HG02642 (cell line): Measurements from ENCODE around the gene FBXO27.
"Not testable (repeated sequence)": the region's sequence is repeated elsewhere in the genome, so short reads cannot be mapped to it uniquely, and the experiment has no call there.

Experiments
- ATAC-seq: cut with Tn5 transposase; IDR thresholded peaks from one replicate; pipeline ENCODE4 v1.9.1; 2021; ENCODE audit warnings: mild to moderate bottlenecking; ENCODE audit not compliant: unreplicated experiment, poor library complexity

FBXO27 gene

DNA sequence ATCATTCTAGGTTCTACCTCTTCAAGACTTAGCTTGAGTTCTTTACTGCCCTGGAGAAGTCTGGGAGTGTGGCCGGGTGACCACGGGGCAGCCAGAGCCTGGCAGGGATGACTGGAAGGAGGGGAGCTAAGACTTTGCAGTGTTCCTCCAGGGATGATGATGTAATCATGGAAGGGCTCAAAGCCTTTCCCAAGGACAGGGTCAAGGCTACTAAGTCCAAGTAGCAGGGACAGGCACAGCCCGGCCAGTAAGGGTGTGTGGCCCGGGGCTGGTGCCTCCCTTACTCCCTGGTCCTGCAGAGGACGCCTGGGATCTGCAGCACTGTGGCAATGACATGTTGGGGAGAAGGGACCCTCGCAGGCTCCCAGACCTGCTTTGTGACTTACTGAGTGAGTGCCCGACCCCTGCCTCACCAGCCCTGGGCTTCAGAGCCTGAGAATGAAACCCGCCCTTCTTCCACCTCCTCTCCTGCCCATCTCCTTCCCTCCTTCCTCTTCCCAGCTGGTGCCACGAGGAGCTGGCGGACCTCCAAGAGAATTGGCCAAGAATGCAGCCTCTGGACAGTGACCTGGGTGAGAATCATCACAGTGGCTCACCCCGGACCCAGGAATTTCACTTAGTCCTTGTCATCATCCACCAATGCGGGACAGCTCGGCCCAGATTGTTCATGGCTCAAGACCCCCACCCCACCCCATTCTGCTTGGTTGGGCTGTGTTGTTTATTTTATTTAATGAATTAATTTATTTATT, 41.2 kb downstream of the FBXO27 start:
- ATAC-seq = no peak

DNA sequence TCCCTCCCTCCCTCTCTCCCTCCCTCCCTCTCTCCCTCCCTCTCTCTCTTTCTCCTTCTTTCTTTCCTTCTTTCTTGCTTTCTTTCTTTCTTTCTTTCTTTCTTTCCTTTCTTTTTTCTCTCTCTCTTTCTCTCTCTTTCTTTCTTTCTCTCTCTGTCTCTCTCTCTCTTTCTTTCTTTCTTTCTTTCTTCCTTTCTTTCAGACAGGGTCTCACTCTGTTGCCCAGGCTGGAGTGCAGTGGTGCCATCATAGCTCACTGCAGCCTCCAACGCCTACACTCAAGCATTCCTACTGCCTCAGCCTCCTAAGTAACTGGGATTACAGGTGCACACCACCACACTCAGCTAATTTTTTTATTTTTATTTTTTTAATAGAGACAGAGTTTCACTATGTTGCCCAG, 42.7 kb downstream of the FBXO27 start:
- not testable (repeated sequence) for ATAC-seq

- ATAC-seq = no peak
Observed at GRCh38 chr19:38989066-38989605, 43.2 kb downstream of the FBXO27 start.

DNA sequence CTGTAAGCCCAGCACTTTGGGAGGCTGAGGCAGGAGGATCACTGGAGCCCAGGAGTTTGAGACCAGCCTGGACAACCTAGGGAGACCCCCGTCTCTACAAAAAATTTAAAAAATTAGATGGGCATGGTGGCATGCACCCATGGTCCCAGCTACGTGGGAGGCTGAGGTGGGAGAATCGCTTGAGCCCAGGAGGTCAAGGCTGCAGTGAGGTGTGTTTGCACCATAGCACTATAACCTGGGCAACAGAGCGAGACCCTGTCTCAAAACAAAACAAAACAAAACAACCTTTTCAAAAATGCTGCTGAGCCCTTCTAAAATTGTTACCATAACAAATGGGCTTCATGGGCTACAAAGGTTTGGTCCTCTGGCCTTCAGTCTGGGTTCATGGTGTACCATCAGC, 43.7 kb downstream of the FBXO27 start:
- ATAC-seq = not testable (repeated sequence)

- ATAC-seq = not testable (repeated sequence)
Observed at GRCh38 chr19:38987745-38988144, 44.6 kb downstream of the FBXO27 start.

DNA sequence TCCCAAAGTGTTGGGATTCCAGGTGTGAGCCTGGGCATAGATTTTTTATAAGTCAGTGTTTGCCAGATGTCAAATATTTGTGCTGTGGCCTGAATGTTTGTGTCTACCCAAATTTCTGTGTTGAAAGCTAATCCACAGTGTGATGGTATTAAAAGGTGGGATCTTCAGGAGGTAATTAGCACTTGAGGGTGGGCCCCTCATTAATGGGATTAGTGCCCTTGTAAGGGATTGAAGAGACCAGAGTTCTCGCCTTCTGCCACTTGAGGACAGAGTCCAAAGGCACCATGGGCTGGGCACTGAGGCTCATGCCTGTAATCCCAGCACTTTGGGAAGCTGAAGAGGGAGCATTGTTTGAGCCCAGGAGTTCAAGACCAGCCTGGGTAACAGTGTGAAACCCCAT, 47.1 kb downstream of the FBXO27 start:
- no peak for ATAC-seq

DNA sequence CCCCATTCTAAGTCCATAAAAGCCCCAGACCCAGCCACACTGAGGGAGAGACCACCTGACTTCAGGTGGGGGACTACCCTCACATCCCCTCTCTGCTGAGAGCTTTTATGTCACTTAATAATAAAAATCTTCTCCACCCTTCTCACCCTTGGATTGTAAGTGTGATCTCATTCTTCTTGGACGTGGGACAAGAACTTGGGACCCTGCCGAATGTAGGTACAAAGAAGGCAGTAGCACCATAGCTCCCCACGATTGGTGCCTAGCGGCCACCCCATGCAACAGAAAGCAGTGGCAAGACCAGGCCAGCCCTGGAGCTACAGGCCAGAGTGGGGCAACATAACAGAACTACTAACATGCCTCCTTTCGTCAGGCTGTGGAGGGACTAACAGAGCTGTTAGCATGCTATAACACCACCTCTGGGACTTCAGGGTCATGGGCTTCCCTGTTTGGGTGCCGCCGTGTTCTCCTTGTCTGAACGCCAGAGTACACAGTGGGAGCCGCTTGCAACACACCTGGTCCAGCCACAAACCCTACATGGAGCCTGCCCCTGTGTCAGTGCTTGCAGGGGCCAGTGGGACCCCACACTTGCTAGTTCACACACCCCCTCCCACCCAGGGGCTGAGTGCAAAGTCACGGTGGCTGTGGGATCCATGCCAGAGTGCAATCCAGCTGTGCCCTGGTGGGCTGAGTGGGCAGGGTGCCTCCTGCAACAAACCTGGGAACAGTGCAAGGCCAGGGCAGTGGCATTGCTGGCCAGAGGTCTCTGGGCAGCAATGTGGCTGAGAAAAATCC, 51.6 kb downstream of the FBXO27 start:
- no peak for ATAC-seq

GRCh38 chr19:38979812-38980211, 52.5 kb downstream of the FBXO27 start:
- no peak for ATAC-seq

DNA sequence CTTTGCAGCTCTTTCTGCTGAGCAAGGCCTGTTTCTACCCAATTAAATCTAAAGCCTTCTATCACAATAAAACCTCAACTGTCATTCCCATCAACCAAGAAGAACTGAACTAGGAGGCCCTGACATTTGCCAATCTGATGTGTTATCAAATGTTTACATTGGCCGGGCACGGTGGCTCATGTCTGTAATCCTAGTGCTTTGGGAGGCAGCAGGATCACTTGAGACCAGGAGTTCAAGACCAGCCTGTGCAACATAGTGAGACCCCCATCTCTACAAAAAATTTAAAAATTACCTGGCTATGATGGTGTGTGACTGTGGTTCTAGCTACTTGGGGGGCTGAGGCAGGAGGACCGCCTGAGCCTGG, 54.0 kb downstream of the FBXO27 start:
- no peak for ATAC-seq

- peak; percentile 79 for ATAC-seq
Observed at GRCh38 chr19:38977445-38978325, 54.7 kb downstream of the FBXO27 start.

- ATAC-seq = no peak
Observed at GRCh38 chr19:38975861-38976271, 56.5 kb downstream of the FBXO27 start.

- ATAC-seq = no peak
Observed at GRCh38 chr19:38975214-38975860, 57.0 kb downstream of the FBXO27 start, which contains the start of gene FBXO17. FBXO17 (minus strand) TSS chr19:38975742; CDS start chr19:38950319, 25,423 bp downstream.

DNA sequence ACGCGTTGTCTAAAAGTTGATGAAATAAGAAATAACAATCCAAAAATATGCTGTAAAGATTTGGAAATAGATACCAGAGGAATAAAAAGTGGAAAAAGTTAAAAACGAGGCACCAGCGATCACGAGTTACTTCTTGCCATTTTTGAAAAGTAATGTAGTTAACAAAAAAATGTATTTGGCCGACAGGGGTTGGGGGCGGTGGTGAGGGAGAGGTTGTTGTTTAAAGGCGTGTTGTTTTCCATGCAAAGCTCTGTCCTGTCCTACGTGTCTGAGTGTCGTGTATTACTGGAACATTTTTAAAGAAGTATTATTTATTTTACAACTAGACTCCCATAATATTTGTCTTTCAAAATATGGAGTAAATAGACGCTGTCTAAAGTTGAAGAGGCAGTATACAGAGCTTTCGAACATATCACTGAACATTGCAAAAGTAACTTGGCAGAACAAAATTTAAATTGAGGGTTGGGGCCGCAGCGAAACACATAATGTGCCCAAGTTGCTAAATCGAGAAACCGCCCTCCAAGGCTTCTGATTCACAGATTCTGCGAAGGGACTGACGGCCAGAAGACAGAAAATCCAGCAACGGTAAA, 57.6 kb downstream of the FBXO27 start:
- ATAC-seq = no peak
